Endothelial cell (in vitro differentiated cells): ENCODE data around the gene CLEC3A. TPM values are rescaled to one million over a fixed set of nuclear protein-coding genes. Genes with fewer than 3 reads are reported as not detected.
"Not testable (repeated sequence)": the region's sequence is repeated elsewhere in the genome, so short reads cannot be mapped to it uniquely, and the experiment has no call there.

ENCODE experiments used
- DNase-seq: peaks from one replicate; pipeline ENCODE4 v3.0.0; 2021; ENCODE audit warnings: low spot score
- H3K27ac Mint-ChIP-seq: one replicate; pipeline ENCODE4 v1.8.0; 2021; ENCODE audit warnings: mixed read lengths, inconsistent platforms; ENCODE audit not compliant: unreplicated experiment
- H3K27me3 Mint-ChIP-seq: one replicate; pipeline ENCODE4 v1.8.0; 2021; ENCODE audit warnings: mild to moderate bottlenecking, moderate library complexity, mixed read lengths, inconsistent platforms; ENCODE audit not compliant: unreplicated experiment
- H3K36me3 Mint-ChIP-seq: one replicate; pipeline ENCODE4 v1.8.0; 2021; ENCODE audit warnings: mild to moderate bottlenecking, low read depth, mixed read lengths, inconsistent platforms; ENCODE audit not compliant: unreplicated experiment
- H3K4me1 Mint-ChIP-seq: one replicate; pipeline ENCODE4 v1.8.0; 2021; ENCODE audit warnings: mild to moderate bottlenecking, mixed read lengths, inconsistent platforms; ENCODE audit not compliant: unreplicated experiment
- H3K4me3 Mint-ChIP-seq: one replicate; pipeline ENCODE4 v1.8.0; 2021; ENCODE audit warnings: mild to moderate bottlenecking, mixed read lengths, inconsistent platforms; ENCODE audit not compliant: unreplicated experiment
- H3K9me3 Mint-ChIP-seq: one replicate; pipeline ENCODE4 v1.8.0; 2021; ENCODE audit warnings: mixed read lengths, inconsistent platforms; ENCODE audit not compliant: unreplicated experiment
- total RNA-seq: library from RNA; stranded (reverse); fragmentation: NEBNext Ultra II Directional; extraction: Animal tissue kit (Norgen Biotek cat#: 25700); gene quantifications from one replicate; pipeline ENCODE4 v1.2.1, GENCODE V29; 2021; ENCODE audit not compliant: unreplicated experiment
- TF ChIP-seq, protein P1 (sequence below): fragments of 200-600 bp; sonication (generic); IDR thresholded peaks from one replicate; pipeline ENCODE4 v1.5.0; 2021; ENCODE audit warnings: antibody characterized with exemption; ENCODE audit not compliant: unreplicated experiment

Gene CLEC3A
- total RNA-seq, 1 donor from 2014 or later, result not detected

DNA sequence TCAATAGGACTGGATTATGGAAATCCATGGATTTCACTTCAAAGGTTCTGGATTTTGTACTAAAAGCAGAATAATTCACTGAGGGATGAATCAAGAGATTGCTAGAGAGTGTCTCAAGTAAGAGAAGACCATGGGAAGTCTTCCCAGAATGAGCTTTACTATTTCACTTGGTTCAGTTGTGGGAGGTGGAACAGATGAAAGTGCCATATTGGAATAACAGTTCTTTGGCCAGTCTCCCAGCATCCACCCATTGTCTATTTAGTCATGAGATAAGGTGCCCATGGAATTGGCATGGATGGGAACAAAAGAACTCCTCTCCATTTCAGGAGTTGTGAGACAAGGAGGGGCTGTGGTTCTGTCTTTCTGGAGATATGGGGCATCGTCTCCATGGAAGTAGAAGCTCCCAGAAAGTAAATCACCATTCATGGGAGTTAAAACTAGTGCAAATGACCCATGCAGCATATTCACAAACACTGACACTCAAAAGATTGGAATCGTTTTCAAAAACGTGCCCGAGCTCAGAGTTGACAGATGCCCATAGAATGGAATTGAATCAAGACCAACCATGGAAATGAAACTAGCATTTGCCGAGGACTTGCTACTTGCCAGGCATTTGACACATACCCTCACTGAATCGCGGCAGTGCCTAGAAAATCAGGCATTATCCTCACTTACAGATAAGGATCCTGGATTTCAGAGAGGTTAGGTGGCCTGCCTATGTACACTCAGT is 36.2 kb upstream of the CLEC3A start:
- no peak overlapping the region for H3K27ac Mint-ChIP-seq
- no peaks in the 10 kb centered on the region for H3K4me1 Mint-ChIP-seq
- no peaks in the 10 kb centered on the region for H3K36me3 Mint-ChIP-seq
- no peak overlapping the region for H3K4me3 Mint-ChIP-seq
- no peak for DNase-seq
- peaks cover 7% of the 10 kb centered on the region for H3K27me3 Mint-ChIP-seq
- H3K9me3 Mint-ChIP-seq, result no peaks in the 10 kb centered on the region
- TF ChIP-seq, protein P1, sequence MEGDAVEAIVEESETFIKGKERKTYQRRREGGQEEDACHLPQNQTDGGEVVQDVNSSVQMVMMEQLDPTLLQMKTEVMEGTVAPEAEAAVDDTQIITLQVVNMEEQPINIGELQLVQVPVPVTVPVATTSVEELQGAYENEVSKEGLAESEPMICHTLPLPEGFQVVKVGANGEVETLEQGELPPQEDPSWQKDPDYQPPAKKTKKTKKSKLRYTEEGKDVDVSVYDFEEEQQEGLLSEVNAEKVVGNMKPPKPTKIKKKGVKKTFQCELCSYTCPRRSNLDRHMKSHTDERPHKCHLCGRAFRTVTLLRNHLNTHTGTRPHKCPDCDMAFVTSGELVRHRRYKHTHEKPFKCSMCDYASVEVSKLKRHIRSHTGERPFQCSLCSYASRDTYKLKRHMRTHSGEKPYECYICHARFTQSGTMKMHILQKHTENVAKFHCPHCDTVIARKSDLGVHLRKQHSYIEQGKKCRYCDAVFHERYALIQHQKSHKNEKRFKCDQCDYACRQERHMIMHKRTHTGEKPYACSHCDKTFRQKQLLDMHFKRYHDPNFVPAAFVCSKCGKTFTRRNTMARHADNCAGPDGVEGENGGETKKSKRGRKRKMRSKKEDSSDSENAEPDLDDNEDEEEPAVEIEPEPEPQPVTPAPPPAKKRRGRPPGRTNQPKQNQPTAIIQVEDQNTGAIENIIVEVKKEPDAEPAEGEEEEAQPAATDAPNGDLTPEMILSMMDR, result no peak

DNA sequence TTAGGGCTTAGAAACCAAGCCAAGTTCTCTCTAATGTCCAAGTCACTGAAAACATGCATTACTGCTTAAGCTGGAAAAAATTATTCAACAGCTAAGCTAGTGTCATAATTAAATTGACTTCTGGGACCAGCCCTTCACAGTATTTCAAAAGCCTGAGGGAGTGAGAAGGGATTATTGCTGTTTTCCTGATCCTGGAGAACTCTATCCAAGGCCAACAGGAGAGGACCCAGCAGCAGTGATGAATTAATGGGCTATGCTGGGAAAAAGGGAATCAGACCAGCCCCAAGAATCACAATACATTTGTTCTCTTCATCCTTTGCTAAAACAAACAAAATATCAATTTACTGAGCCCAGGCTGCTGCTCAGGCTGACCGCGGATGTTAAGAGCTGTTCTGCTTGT is 34.5 kb upstream of the CLEC3A start:
- Mint-ChIP-seq H3K36me3 (no peaks in the 10 kb centered on the region), H3K4me1 (no peaks in the 10 kb centered on the region), H3K27me3 (peaks cover 8% of the 10 kb centered on the region), H3K9me3 (peaks cover 3% of the 10 kb centered on the region), H3K27ac (no peak overlapping the region), H3K4me3 (no peak overlapping the region)
- TF ChIP-seq, protein P1, result no peak
- DNase-seq, result no peak

DNA sequence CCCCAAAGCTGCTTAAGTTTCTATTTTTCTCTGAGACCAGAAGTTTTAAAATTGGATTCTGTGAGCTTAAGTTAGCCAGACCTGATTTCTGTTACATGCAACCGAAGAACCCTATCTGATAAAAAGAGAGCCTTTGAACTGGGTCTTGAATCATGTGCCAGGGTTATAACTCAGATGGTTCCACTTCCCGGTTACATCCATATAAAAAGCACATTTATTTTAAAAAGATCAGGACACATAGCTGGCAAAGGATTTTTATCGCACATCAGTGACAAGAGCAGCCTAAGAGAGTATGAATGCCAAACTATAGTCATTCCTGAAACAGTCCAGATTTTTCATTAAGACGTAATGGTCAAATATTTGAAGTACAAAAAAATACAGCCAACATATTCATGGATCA is 32.5 kb upstream of the CLEC3A start:
- no peaks in the 10 kb centered on the region for H3K36me3 Mint-ChIP-seq
- no peaks in the 10 kb centered on the region for H3K4me1 Mint-ChIP-seq
- TF ChIP-seq, protein P1, result no peak

DNA sequence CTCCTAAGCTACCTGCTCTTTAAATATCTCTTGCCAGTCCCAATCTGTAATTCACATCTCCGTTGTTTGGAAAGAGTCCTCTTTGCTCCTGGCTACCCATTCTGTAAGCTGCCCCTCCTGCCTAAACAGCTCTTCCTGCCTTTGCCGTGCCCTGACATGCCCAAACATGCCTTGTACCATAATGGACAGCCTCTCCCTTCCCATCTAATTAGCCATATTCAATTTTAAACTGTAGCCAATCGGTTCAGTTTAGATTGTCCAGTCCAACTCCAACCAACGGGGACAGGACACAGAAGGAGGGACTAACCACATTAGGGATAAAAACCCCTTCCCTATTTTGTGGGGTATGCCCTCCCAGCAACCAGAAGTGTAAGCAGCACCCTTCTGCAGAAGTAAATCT is 30.6 kb upstream of the CLEC3A start:
- no peaks in the 10 kb centered on the region for H3K4me1 Mint-ChIP-seq

More for the DNA sequence above, 32.5 kb upstream of the CLEC3A start:
- no peak overlapping the region for H3K27ac Mint-ChIP-seq
- peaks cover 6% of the 10 kb centered on the region for H3K27me3 Mint-ChIP-seq
- H3K9me3 Mint-ChIP-seq, result peaks cover 3% of the 10 kb centered on the region
- no peak for DNase-seq
- no peak overlapping the region for H3K4me3 Mint-ChIP-seq

DNA sequence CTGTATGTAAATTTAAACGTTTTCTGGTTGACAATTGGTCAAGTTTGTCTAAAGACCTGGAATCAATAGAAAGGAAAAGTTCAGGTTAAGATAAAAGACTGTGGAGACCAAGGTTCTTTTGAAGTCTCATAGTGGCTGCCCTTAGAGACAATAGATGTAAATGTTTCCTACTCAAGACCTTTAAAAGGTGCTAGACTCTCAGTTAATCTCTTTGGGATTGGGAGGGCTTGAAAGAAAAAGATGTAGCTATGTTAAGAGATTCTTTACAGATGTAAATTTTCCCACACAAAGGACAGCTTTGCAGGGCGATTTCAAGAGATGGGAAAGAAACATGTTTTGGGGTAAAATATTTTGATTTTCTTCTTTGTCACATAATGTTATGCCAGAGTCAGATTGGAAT is 30.0 kb upstream of the CLEC3A start:
- H3K36me3 Mint-ChIP-seq, result peaks cover 11% of the 10 kb centered on the region
- H3K27me3 Mint-ChIP-seq, H3K4me1 Mint-ChIP-seq, H3K9me3 Mint-ChIP-seq, H3K27ac Mint-ChIP-seq, H3K4me3 Mint-ChIP-seq, DNase-seq: not testable (repeated sequence)

More for the DNA sequence above, 30.6 kb upstream of the CLEC3A start:
- TF ChIP-seq, protein P1, result no peak
- peaks cover 8% of the 10 kb centered on the region for H3K9me3 Mint-ChIP-seq
- H3K27ac Mint-ChIP-seq, result no peak overlapping the region
- H3K27me3 Mint-ChIP-seq, result peaks cover 2% of the 10 kb centered on the region
- DNase-seq, result no peak
- peaks cover 8% of the 10 kb centered on the region for H3K36me3 Mint-ChIP-seq
- H3K4me3 Mint-ChIP-seq, result no peak overlapping the region
